ENCODE results near the gene TOP3B.

- TF ChIP-seq SIN3A (IDR thresholded peaks at IDR 0.05; ENCODE audit: borderline replicate concordance, insufficient read depth, low read depth, low read length) (no peak), CTCF (IDR thresholded peaks at IDR 0.05) (no peak)
Measured at GRCh38 chr22:21990445-21991303, 8.1 kb upstream of the TOP3B start.
